Lung (tissue), 12 donors: Measurements from ENCODE around the gene HK1. TPM values are rescaled to one million over a fixed set of nuclear protein-coding genes. Genes with fewer than 3 reads are reported as not detected.
"Not testable (repeated sequence)": the region's sequence is repeated elsewhere in the genome, so short reads cannot be mapped to it uniquely, and the experiment has no call there.

Experiments
- ATAC-seq: fragments of 200-7000 bp; cut with Tn5 transposase; one replicate; pipeline ENCODE4 v1.9.1; 2020; ENCODE audit warnings: moderate number of reproducible peaks; ENCODE audit not compliant: insufficient read depth, low FRiP score
- DNase-seq, 3 donors: peaks; one replicate each; pipeline ENCODE4 v3.0.0-alpha.2; 2013 to 2017
- H3K27ac ChIP-seq, 2 donors: one replicate each; pipeline ENCODE4 v1.5.1; 2013; ENCODE audit warnings: mild to moderate bottlenecking in 2 of 2, moderate library complexity in 2 of 2, control low read depth in 1 of 2, inconsistent platforms in 1 of 2, low read depth in 1 of 2, low read length in 1 of 2
- H3K27me3 ChIP-seq, 3 donors: one replicate each; pipeline ENCODE4 v1.5.1; 2013; ENCODE audit warnings: low read length in 2 of 3; ENCODE audit not compliant: control insufficient read depth in 3 of 3, insufficient read depth in 3 of 3
- H3K36me3 ChIP-seq, 4 donors: one replicate each; pipeline ENCODE4 v1.5.1; 2013; ENCODE audit warnings: low read length in 4 of 4, mild to moderate bottlenecking in 1 of 4, moderate library complexity in 1 of 4; ENCODE audit not compliant: control insufficient read depth in 4 of 4, insufficient read depth in 4 of 4
- H3K4me1 ChIP-seq, 5 donors: one replicate each; pipeline ENCODE4 v1.5.1; 2013; ENCODE audit warnings: low read length in 5 of 5, mild to moderate bottlenecking in 2 of 5, moderate library complexity in 1 of 5; ENCODE audit not compliant: control insufficient read depth in 5 of 5, insufficient read depth in 5 of 5
- H3K4me3 ChIP-seq: one replicate; pipeline ENCODE4 v1.5.1; 2013; ENCODE audit warnings: mild to moderate bottlenecking, control low read depth, moderate library complexity
- H3K9ac ChIP-seq, 2 donors: one replicate each; pipeline ENCODE4 v1.5.1; 2013; ENCODE audit warnings: low read length in 2 of 2, control low read depth in 1 of 2; ENCODE audit not compliant: insufficient read depth in 1 of 2
- H3K9me3 ChIP-seq, 4 donors: one replicate each; pipeline ENCODE4 v1.5.1; 2013; ENCODE audit warnings: low read length in 3 of 4, mild to moderate bottlenecking in 1 of 4, moderate library complexity in 1 of 4; ENCODE audit not compliant: control insufficient read depth in 4 of 4, insufficient read depth in 3 of 4
- CTCF ChIP-seq: IDR thresholded peaks from 2 replicates; pipeline ENCODE4 v1.5.1; 2012; ENCODE audit warnings: mild to moderate bottlenecking; ENCODE audit errors: control extremely low read depth, extremely low read depth
- WGBS, 2 donors: extraction: QIAGEN DNeasy Blood & Tissue Kit; methylation state at CpG; one replicate each; pipeline ENCODE4 v1.1.7; 2013; 5-methylcytosine and 5-hydroxymethylcytosine counted together
- polyA plus RNA-seq, 2 donors: library from polyadenylated mRNA; stranded (reverse); fragments of 200-250 nt; gene quantifications; one replicate each; pipeline ENCODE4 v1.2.1, GENCODE V29; 2013
- total RNA-seq, 2 donors: library from RNA; depleted of rRNA in 1 of 2; stranded (reverse); fragments of >200 nt in 1 of 2; gene quantifications; one replicate each; pipeline ENCODE4 v1.2.1, GENCODE V29; 2014 to 2021
- donor health status: control.
- donor health status: control.
- donor health status: Bipolar disorder and iron deficiency.
- donor health status: healthy.
- donor health status: DM: yes; HTN: yes; CAD: no.

HK1 gene
- total and polyA plus RNA-seq, 4 donors: 33.6 to 120 (median 78.0) TPM

GRCh38 chr10:69250041-69250440 is 28.3 kb upstream of the HK1 start:
- Histone ChIP-seq H3K27ac (no peak overlapping the region), H3K9ac (no peak overlapping the region), H3K27me3 (no peaks in the 10 kb centered on the region), H3K4me1 (no peaks in the 10 kb centered on the region), H3K9me3 (peaks cover 0 to 2% (median 0%) of the 10 kb centered on the region in 4 donors), H3K4me3 (no peak overlapping the region), H3K36me3 (no peaks in the 10 kb centered on the region)
- DNase-seq (no peak), ATAC-seq (no peak)
- TF ChIP-seq CTCF: no peak
- WGBS, 2 donors: 95 to 98% methylated on average over 14 of the region's 14 CpGs

- ATAC-seq, H3K4me3 ChIP-seq, H3K9ac ChIP-seq, H3K9me3 ChIP-seq, H3K36me3 ChIP-seq, H3K27me3 ChIP-seq, H3K27ac ChIP-seq, DNase-seq, H3K4me1 ChIP-seq: not testable (repeated sequence)
- WGBS, 2 donors: 95 to 98% methylated on average over 2 of the region's 2 CpGs
Observed at GRCh38 chr10:69251417-69251816, 26.9 kb upstream of the HK1 start.

- ATAC-seq: no peak
- Histone ChIP-seq H3K4me3 (no peak overlapping the region), H3K36me3 (no peaks in the 10 kb centered on the region), H3K9me3 (peaks cover 0 to 2% (median 0%) of the 10 kb centered on the region in 4 donors), H3K27ac (no peak overlapping the region), H3K9ac (no peak overlapping the region), H3K4me1 (no peaks in the 10 kb centered on the region), H3K27me3 (no peaks in the 10 kb centered on the region)
- no peak for TF ChIP-seq CTCF
- DNase-seq: no peak
- 75 to 94% methylated on average over 3 of the region's 3 CpGs for WGBS, 2 donors
Observed at GRCh38 chr10:69253171-69253570, 25.1 kb upstream of the HK1 start.

- H3K27me3 ChIP-seq: no peaks in the 10 kb centered on the region
- no peak overlapping the region for H3K27ac ChIP-seq
- DNase-seq: no peak
- no peak overlapping the region for H3K9ac ChIP-seq
- no peaks in the 10 kb centered on the region for H3K4me1 ChIP-seq
- no peak for ATAC-seq
- peaks cover 0 to 2% (median 0%) of the 10 kb centered on the region in 4 donors for H3K9me3 ChIP-seq
- 78 to 79% methylated on average over 7 of the region's 7 CpGs for WGBS, 2 donors
- H3K4me3 ChIP-seq: no peak overlapping the region
- H3K36me3 ChIP-seq: no peaks in the 10 kb centered on the region
- TF ChIP-seq CTCF: no peak
Observed at GRCh38 chr10:69254877-69255276, 23.4 kb upstream of the HK1 start.
